Endothelial cell of hepatic sinusoid (primary cell): ENCODE results near the gene SLC27A2.

Experiments
- in situ Hi-C: cut with HindIII; loops from 2 replicates; pipeline ENCODE4 v1.10.0; 2017; ENCODE audit warnings: low sequenced_read_pairs

The SLC27A2 gene

DNA sequence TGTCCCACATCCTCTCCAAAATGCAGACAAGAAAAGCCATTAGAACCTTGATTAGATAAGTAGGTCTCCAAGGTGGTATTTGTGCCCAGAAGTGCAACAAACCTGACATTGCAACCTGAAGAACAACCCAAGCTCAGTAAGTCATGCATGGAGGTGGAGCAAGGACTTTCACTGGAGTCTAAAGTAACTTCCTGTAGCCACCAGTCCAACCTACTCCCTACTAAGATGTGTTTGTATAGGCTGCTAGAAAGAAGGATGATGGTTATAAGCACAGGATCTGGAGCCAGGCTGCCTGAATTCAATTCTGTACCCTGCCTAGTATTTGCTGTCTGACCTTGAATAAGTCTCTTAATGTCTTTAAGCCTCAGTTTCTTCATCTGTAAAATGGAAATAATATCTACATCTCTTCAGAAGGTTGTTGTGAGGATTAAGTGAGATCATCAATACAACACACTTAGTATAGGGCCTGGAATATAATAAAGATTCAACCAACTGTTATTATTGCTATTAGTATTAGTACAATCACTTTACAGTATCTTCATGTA, 51.3 kb downstream of the SLC27A2 start:
- in situ Hi-C loops = no loop called here

DNA sequence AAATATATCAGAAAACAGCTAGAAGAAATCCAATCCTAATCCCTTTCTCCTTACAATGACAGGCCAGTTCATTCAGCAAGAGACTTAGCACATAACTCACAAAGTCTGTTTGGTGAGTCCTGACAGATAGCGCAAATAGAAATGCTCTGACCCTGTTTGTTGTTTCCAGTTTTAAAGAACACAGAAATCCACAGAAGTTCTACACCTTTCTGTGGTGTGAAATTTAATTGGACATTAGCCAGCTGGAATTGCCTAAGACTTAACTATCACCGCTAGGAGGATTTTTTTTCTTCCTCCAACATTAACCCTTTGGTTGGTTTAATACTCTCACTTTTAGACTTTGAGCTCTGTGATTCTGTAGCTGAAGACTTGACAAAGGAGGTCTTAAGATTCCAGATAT, 52.8 kb downstream of the SLC27A2 start:
- in situ Hi-C loops = no loop called here

DNA sequence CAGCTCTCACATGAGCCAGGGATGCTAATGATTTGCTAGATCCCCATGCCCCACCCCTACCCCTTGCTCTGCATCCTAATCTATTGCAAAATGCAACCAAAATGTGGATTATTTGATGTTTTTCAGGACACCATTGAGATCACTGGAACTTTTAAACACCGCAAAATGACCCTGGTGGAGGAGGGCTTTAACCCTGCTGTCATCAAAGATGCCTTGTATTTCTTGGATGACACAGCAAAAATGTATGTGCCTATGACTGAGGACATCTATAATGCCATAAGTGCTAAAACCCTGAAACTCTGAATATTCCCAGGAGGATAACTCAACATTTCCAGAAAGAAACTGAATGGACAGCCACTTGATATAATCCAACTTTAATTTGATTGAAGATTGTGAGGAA, 53.8 kb downstream of the SLC27A2 start:
- in situ Hi-C loops = no loop called here

DNA sequence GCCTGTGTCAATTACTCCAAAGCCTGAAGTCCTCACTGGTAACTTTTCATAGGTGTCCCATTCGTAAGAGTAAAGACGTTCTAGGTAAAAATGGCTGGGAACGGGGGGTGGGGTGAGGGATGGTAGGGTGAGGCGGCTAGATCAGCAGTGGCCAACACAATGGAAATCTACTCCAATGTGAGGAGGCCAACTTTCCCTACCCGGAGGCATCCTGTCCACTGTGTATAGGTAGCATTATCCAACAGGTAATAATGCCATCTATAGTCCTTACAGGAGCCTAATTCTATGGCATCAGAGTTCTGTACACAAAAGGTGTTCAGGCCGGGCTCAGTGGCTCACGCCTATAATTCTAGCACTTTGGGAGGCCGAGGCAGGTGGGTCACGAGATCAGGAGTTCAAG, 54.4 kb downstream of the SLC27A2 start:
- in situ Hi-C loops = no loop called here

DNA sequence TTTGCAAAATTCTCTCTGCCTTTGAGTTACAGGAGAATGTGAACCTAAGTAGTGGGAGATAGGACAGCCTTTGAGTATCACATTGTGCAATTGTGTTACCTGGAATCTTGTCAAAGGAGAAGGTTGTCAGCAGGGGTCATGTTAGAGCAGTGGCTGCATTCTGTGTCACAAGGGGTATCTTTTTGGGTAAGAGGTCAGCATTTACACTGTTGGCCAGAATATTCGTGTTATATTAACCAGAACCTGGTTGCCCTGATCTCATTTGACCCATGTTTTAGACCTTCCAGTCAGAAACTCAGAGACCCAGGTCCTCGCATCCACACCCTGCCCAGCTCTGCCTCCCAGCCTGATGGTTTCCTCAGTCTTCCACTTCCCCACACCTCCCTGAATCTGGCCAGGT, 56.3 kb downstream of the SLC27A2 start:
- in situ Hi-C loops = no loop called here

DNA sequence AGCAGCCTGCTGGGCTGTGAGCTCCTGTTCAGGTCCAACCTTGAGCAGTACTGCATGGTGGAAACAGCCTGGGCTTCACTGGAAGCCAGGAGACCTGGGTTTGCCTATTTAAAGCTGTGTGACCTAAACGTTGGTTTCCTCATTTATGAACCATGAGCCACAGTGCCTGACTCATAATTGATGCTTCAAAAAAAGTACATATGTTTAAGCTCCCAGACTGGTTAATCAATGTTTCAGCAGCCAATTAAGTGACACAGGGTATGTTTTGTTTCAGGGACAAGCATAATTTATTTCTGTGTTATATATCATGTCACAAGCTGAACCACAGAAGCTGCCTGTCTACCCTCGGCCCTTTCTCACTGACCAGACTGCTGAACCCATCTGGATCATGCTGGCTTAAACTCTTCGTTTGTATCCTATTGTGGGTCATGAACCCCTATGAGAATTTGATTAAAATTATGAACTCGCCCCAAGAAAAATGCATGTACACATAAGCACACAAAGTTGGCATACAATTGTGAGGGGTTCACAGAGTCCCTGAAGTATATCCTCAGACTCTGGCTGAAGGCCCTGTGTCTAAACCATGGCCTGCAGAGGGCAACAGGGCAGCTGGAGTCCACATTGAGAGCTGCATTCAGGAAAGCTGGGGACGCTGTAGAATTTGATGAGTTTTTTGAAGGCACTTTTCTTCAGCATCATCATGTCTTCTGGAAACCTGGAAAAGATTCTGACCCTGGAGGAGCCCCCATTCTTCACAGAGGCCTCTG, 59.9 kb downstream of the SLC27A2 start:
- in situ Hi-C loops = no loop called here

DNA sequence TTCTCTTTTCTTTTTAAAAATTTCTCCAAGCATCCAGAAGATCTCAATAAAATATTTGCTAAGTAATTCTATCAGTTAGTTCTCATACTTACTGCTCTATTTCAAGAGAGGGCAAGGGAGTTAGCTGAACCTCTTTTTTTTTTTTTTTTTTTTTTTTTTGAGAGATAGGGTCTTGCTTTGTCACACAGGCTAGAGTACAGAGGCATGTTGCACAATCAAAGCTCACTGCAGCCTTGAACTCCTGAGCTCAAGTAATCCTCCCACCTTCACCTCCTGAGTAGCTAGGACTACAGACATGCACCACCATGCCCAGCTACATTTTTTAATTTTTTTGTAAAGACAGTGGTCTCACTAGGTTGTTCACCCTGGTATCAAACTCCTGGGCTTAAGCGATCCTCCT, 62.2 kb downstream of the SLC27A2 start:
- in situ Hi-C loops = no loop called here

DNA sequence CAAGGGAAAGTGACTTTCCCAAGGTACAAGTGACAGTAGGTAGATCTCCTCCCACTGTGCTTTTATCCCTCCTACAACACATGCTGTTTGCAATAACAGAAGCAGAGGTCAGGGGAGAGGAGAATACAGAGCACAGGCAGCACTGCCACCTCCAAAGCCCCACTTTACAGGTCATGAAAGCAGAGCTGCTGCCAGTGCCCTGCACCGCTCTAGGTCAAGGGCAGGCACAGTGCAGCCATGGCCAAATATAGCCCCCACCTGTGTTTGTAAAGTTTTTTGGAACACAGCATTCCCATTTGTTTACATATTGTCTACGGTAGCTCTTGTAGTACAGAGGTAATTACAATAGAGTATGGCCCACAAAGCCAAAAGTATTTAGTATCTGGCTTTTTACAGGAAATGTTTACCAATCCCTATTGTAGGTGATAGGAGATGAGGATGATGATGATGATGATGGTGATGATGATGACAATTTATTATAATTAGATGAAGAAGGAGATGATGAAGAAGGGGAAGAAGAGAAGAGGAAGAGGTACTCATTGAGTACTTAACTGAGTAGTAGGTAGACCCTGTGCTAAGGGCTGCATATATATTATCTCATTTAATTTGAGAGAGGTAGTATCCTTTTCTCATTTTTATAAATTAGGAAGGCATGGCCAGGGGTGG, 63.1 kb downstream of the SLC27A2 start:
- in situ Hi-C loops = no loop called here

DNA sequence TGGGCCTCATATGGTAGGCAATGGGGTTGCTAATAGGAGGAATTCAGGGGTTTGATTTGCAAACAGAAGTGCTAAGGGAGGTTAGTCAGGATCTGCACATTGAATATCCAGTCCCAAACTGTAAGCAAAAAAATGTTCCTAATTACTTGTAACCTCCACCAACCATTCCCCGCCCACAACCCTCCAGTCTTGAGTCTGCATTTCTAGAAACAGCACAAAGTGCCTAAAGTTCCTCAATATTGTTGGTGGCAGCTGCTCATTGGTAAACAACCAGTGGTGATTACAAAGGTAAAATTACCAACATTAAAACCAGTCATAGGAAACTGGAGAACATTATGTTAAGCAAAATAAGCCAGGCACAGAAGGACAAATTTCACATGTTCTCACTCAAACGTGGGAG, 64.6 kb downstream of the SLC27A2 start:
- in situ Hi-C loops = no loop called here

DNA sequence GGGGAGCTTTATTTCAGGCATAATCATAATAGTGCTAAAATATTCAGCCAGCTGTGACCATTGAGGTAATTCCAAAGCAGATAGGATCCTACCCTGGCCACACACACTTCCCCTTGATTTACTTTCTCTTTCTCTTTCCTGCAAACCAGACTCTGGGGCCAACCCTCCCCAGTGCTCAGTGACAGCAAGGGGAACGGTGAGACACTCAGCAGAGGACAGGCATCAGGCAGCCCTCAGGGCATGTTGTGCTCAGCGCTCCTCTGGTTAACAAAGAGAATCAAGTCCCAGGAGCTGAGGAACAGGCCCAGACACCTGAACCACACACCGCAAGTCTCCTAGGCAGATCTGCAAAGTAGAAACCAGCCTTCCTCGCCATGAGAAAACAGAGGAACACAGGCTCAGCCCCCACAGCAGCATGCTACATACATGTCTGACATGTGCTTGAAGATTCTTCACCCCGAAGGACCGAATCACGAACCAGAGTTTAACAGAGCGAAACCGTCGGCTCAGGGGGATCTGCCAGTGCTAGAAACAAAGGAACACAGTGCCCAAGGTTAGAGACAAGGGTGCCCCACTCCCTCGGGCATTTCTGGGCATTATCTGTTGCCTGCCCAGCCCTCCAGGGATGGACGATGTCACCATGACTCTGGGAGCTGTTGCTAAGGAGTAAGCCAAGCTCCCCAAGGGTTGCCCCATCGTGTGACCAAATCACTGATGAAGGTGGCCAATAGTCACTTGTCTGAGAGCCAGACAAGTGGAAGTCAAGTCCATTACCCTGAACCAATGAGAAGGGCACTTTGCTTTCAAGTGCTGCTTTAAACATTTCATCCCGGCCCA, 66.0 kb downstream of the SLC27A2 start:
- in situ Hi-C loops = no loop called here

DNA sequence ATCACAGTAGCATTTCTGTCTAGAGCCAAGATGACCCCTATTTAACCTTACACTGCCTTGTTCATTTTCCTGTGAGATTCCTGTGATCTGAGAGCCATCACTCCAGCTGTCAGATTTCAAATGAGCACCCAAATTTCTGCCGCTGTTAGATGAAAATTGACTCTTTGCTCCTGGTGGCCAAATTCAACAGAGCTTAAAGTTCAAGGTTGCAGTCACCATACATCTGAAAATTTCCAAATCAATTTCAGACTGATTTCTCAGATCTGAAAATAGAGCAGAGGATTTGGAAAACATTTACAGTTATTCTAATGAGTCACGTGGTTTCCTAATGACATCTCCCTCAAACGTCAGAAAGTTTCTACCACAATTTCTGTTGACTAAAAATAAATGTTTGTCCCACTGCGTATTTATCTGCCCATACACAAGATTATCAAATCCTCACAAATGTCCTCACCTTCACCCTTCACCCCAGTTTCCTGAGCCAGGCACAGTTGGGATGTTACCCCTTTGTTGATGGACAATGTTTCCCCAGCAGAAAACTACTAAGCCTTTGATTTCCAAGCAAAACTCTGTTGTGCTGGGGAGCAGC, 67.1 kb downstream of the SLC27A2 start:
- in situ Hi-C loops = no loop called here

DNA sequence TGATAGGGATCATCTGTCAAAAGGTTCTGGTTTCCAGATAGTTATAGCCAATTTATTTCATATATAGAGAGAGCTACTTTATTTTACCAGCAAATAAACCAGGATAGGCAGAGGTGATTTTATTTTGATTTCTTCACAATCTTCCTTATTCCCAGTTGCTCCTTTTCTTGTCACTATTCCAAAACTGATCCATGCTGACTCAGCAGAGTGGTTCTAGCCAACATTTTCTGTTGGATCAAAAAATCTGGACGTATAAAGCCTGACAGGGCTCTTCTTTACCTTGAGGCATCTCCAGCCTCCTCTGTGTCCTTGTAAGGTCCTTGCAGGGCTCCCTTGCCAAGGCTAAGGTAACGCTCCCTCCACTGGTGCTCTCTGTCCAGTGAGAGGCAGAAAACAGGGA, 67.7 kb downstream of the SLC27A2 start:
- in situ Hi-C loops = loop anchor here (5.0 kb wide), 1 partner anchor 72 kb away; no protein-coding TSS in a partner anchor

DNA sequence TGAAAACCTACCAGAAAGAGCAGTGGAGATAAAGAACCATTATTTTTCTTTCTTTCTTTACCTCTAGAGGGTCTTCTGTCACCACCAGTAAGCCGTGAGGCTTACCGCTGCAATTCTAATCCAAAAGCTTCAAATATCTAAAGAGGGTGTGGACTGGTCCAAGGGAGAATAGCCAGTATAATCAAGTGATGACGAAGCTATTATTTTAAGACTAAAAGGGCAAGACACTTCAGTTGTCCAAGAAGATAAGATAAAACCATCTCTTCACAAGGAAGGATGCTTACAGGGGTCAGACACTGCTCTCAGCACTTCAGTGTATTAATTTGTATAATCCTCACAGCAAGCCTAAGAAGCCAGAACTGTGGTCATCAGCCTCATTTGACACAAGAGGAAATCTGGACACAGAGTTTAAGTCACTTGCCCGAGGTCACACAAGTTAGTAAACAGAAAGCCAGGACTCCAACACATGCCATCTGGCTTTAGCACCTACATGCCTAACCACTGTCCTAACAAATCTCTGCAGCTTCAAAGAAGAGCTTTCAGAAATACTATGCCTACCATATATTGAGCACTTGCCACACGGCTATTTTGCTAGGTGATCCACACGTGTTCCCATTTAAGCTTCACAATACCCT, 68.9 kb downstream of the SLC27A2 start:
- in situ Hi-C loops = loop anchor here (5.0 kb wide), 1 partner anchor 74 kb away; no protein-coding TSS in a partner anchor

DNA sequence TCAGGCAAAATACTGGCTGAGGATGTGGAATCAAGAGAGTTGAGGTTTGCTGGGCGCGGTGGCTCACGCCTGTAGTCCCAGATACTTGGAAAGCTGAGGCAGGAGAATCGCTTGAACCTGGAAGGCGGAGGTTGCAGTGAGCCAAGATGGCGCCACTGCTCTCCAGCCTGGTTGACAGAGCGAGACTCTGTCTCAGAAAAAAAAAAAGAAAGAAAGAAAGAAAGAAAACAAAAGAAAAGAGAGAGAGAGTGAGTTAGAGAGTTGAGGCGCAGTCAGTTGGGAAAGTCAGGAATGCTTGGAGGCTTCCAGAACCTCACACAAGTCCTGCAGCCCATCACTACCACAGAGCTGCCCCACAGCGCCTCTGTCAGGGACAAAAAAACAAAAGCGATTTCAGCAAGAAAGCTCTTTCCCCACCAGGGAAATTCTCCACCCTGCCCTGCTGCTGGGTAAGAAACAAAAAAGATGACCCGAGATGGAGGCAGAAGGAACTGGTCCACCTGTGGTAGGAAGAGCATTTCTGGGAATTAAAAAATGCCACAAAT, 69.7 kb downstream of the SLC27A2 start:
- in situ Hi-C loops = loop anchor here (5.0 kb wide), 1 partner anchor 74 kb away; no protein-coding TSS in a partner anchor

DNA sequence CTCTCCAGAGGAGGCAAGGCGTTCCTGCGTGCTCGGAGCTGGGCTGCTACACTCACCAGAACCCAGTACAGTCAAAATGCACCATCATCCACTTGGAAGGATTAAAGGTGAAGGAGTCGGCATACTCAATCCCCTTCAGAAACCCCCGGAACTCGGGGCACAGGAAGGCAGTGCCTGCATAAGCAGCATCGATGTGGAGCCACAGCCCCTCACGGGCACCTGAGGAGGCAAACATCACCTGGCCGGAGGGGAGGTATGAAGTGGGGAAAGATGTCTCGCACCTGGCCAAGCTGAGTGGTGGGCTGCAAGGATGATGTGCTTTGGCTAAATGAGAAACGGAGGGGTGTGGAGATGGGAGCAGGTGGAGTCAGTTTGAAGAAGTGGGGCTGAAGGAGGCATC, 70.6 kb downstream of the SLC27A2 start:
- in situ Hi-C loops = loop anchor here (5.0 kb wide), 1 partner anchor 75 kb away; no protein-coding TSS in a partner anchor

DNA sequence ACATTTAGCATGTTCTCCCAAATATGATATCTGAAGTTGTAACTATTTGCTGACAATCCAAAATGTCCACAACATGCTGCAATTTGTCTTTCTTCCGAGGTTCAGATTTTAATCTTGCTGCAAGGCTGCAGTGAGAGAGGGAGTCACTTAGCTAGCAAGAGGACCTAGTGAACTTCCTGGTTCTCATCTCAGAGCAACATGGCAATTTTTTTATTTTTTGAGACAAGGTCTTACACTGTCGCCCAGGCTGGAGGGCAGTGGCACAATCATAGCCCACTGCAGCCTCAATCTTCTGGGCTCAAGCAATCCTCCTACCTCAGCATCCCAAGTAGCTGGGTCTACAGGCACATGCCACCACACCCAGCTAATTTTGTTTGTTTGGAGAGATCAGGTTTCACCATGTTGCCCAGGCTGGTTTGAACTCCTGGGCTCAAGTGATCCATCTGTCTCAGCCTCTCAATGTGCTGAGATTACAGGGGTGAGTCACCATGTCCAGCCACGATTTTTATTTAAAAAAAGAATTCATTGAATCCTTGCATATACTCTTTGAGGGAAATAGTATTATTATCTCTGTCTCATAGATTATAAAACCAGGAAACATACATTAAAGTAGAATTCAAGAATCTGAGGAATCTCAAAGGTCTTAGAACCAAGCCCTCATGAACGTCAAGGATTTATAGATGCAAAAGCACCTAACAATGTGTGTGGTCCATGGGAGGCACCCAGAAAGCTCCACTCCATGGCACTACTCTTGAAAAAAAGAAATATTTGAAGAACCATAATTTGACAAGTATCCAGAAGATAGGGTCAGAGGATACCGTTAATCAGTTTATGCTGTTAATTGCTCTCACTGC, 74.4 kb downstream of the SLC27A2 start:
- in situ Hi-C loops = no loop called here

DNA sequence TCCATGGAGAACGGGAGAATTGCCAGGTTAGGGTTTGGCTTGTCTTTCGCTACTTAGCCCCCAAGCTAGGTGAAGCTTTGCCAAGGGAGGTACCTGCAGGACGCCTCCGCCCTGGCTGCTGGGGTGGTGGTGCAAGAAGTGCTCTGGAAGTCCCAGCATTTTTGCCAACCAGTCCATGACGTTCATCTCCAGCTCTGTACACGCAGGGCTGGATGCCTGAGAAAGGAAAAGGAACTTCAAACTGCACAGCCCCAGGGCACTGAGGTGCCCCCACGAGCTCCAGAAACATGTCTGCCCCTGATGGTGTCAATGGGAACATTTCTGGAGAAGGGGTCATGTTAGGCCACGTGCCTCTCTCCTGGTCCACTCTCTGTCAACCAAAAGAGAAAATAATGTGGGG, 75.3 kb downstream of the SLC27A2 start:
- in situ Hi-C loops = no loop called here

DNA sequence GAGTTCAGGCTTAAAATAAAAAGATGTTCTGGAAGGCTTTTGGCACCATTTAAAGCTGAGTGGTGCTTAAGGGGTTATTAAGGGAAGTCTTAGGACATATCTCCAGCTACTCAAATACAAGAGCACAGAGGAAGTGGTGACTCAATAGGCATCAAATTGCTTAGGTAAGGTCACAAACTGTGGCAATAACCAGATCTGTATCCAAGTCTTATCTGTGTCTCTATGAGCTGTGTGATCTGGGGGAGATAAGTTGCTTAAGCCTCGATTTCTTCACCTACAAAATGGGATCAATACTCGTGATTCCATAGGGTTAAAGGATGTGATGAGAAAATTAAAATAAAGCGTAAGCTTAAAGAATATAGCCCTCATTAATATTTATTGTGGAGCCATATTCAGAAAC, 75.9 kb downstream of the SLC27A2 start:
- in situ Hi-C loops = no loop called here

DNA sequence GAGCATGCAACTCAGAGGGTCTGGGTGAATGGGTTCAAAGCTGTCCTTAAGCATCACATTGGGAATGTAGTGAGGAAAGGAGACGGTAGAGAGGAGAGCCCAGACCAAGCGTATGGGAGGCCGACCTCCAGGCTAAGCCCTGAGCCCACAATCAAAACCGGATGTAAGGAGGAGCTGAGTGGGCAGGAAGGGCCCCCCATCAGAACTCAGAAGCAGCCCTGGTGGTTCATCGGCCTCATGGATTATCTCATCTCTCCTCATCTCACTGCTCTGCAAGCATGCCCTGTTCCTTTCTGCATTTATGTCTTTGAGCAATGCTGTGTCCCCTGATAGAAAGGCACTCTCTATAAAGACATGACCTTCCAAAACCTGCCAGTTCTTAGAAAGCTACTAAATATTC, 77.3 kb downstream of the SLC27A2 start:
- in situ Hi-C loops = no loop called here
